Left ventricle myocardium inferior (tissue), 1 donor: ENCODE results near the gene ACAP1. TPM values are rescaled to one million over a fixed set of nuclear protein-coding genes. Genes with fewer than 3 reads are reported as not detected.

Experiments used
- DNase-seq: peaks from one replicate; pipeline ENCODE4 v3.0.0-alpha.2; 2020
- H3K27ac ChIP-seq: fragments of 200-600 bp; replicated peaks from 2 replicates; pipeline ENCODE4 v1.8.0; 2021
- H3K27me3 ChIP-seq: fragments of 200-600 bp; 2 replicates; pipeline ENCODE4 v1.8.0; 2021; ENCODE audit warnings: low read depth
- H3K36me3 ChIP-seq: fragments of 200-600 bp; 2 replicates; pipeline ENCODE4 v1.8.0; 2021
- H3K4me1 ChIP-seq: fragments of 200-600 bp; 2 replicates; pipeline ENCODE4 v1.8.0; 2021
- H3K4me3 ChIP-seq: fragments of 200-600 bp; 2 replicates; pipeline ENCODE4 v1.8.0; 2021; ENCODE audit warnings: mild to moderate bottlenecking, moderate library complexity
- H3K9me3 ChIP-seq: fragments of 200-600 bp; replicated peaks from 2 replicates; pipeline ENCODE4 v1.8.0; 2021
- CTCF ChIP-seq: fragments of 200-600 bp; IDR thresholded peaks from 2 replicates; pipeline ENCODE4 v1.8.0; 2021; ENCODE audit warnings: antibody characterized with exemption, mild to moderate bottlenecking, borderline replicate concordance
- intact Hi-C: fragments of 100-400 bp; cut with micrococcal nuclease; formaldehyde crosslinking; loops from one replicate; pipeline ENCODE4 v1.11.0; 2022
- total RNA-seq: library from RNA; stranded (reverse); fragmentation: NEBNext Ultra II Directional; extraction: Animal tissue kit (Norgen Biotek cat#: 25700); gene quantifications from one replicate; pipeline ENCODE4 v1.2.1, GENCODE V29; 2021
- donor health status: DM: no; HTN: yes; CAD: no; lungs with severe emphysema.

ACAP1 gene
- total RNA-seq, 1 donor from 2014 or later: 13.4 TPM

- no peaks in the 10 kb centered on the region for H3K9me3 ChIP-seq
- H3K36me3 ChIP-seq: no peaks in the 10 kb centered on the region
- H3K27me3 ChIP-seq: peaks cover under 1% of the 10 kb centered on the region
- peaks cover 32% of the 10 kb centered on the region for H3K4me1 ChIP-seq
- TF ChIP-seq CTCF: no peak
- no peak for DNase-seq
- no peak overlapping the region for H3K4me3 ChIP-seq
- intact Hi-C loops: loop anchor here (10.0 kb wide), 1 partner anchor 72 kb away; no protein-coding TSS in a partner anchor
- no peak overlapping the region for H3K27ac ChIP-seq
These were observed 10.7 kb downstream of the ACAP1 start for GRCh38 chr17:7346761-7347614.

GRCh38 chr17:7347630-7348477 lies 11.5 kb downstream of the ACAP1 start:
- no peaks in the 10 kb centered on the region for H3K36me3 ChIP-seq
- H3K9me3 ChIP-seq: no peaks in the 10 kb centered on the region
- no peak overlapping the region for H3K27ac ChIP-seq
- TF ChIP-seq CTCF: no peak
- no peaks in the 10 kb centered on the region for H3K27me3 ChIP-seq
- no peak overlapping the region for H3K4me3 ChIP-seq
- H3K4me1 ChIP-seq: peaks cover 41% of the 10 kb centered on the region
- no peak for DNase-seq
- intact Hi-C loops: loop anchor here (10.0 kb wide), 1 partner anchor 73 kb away; no protein-coding TSS in a partner anchor

DNA sequence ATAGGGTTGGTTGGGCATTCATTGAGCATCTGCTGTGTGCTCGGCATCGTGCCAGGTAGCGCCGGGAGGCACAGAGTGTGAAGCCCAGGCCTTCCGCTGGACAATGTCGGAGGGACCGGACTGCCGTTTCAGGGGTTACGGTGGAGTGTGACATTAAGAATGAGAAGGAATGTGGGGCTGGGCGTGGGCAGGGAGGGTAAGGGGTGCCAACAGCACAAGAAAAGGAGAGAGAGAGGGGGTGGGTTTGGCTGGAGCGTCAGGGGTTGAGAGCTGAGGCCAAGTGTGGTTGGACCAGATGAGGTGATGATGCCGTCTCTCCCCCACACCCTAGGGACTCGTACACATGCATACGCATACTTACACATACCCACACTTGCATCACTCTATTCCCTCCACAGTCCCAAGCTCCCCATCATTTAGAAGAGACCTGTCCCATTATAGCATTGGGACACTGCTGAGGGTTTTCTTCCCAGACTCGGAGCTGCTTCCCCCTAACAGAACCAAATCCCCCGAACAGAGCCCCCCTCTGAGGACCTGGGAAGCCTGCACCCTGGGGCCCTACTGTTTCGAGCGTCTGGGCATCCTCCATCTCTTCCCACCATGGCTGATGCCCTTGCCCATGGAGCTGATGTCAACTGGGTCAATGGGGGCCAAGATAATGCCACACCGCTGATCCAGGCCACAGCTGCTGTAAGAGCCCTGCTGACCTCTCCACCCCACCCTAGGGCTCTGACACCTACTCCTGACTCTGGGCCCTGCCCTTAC lies 12.3 kb downstream of the ACAP1 start:
- peaks cover 49% of the 10 kb centered on the region for H3K4me1 ChIP-seq
- H3K27ac ChIP-seq: peak overlapping the region; percentile 99
- no peak overlapping the region for H3K4me3 ChIP-seq
- no peak for DNase-seq
- TF ChIP-seq CTCF: no peak
- H3K9me3 ChIP-seq: no peaks in the 10 kb centered on the region
- intact Hi-C loops: loop anchor here (10.0 kb wide), 1 partner anchor 74 kb away; no protein-coding TSS in a partner anchor
- H3K36me3 ChIP-seq: no peaks in the 10 kb centered on the region
- H3K27me3 ChIP-seq: no peaks in the 10 kb centered on the region

DNA sequence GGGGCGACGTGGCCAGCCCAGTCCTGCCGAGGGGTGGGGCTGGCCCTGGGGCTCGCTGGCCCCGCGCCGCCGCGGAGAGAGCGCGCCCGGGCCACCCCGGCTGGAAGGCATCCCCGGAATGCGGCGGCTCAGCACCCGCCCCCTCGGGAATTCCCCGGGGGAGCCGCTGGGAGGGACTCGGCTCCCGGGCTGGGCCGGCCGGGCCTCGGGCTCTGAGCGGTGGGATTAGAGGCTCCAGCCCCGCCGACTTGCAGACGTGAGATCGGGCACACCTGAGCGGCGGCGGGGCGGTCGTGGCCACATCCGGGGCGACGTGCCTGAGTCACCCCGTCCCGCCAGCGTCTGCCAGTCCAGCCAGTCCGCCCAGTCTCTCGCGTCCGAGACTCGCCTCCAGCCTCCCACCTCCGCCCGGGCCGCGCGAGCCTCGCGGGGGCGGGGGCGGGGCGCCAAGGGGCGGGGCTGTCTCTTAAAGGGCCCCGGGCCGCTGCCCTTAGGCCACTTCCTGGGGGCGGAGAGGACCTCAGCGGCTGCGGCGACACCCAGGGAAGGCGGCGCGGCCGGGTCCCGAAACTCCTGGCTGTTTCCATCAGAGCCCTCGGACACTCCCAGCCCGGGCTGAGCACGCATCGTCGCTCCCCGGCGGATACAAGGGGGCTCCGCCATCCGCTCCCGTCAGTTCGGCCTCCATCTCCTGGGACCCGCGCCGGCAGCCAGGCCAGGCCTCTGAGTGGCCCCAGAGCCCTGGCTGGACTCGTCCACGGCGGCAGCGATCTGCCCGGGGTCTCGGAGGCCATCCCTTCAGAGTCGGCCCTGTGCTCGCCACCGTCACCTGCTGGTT lies 15.6 kb downstream of the ACAP1 start, which contains the start of gene KCTD11:
KCTD11 (plus strand) TSS at position 498 of the 838 bp plus-strand sequence.
- peaks cover 72% of the 10 kb centered on the region for H3K4me1 ChIP-seq

More for the DNA sequence above, 15.6 kb downstream of the ACAP1 start, which contains the start of gene KCTD11:
- Histone ChIP-seq H3K4me3 (peak within 1 kb of the TSS; percentile 87), H3K9me3 (no peaks in the 10 kb centered on the region), H3K36me3 (no peaks in the 10 kb centered on the region), H3K27me3 (no peaks in the 10 kb centered on the region), H3K27ac (peak within 1 kb of the TSS; percentile 99)
- peak; percentile 94 for DNase-seq
- TF ChIP-seq CTCF: peak; percentile 70
- intact Hi-C loops: no loop called here
